ENCODE results near the gene KLHL26. TPM values are rescaled to one million over a fixed set of nuclear protein-coding genes. Genes with fewer than 3 reads are reported as not detected.

The KLHL26 gene
- total and polyA plus RNA-seq, 2 of the 13 experiments (the other 11 are each of a cell fraction or from before 2014, with no cell fraction given): 1.5 to 1.7 TPM

- TF ChIP-seq ZNF572 (CRISPR knock-in tag; IDR thresholded peaks at IDR 0.05): 0 out of 2 replicates have a peak, but pooled peaks have one; percentile 23
- no peak for TF ChIP-seq ZNF136 (CRISPR knock-in tag; IDR thresholded peaks at IDR 0.05; ENCODE audit: low read depth)
- no peak for TF ChIP-seq ZNF17 (CRISPR knock-in tag; IDR thresholded peaks at IDR 0.05)
- no peak for TF ChIP-seq MED1 (CRISPR knock-in tag; IDR thresholded peaks at IDR 0.05)
- TF ChIP-seq SCMH1 (CRISPR knock-in tag; IDR thresholded peaks at IDR 0.05; ENCODE audit: borderline replicate concordance): no peak
- no peak for TF ChIP-seq ZNF547 (CRISPR knock-in tag; IDR thresholded peaks at IDR 0.05)
- TF ChIP-seq ZNF841 (CRISPR knock-in tag; IDR thresholded peaks at IDR 0.05; ENCODE audit: borderline replicate concordance): no peak
- no peak for TF ChIP-seq CHCHD3 (CRISPR knock-in tag; IDR thresholded peaks at IDR 0.05)
- no peak for TF ChIP-seq NCOA5 (CRISPR knock-in tag; IDR thresholded peaks at IDR 0.05)
- TF ChIP-seq SRF (IDR thresholded peaks at IDR 0.05; ENCODE audit: low read depth, low read length): no peak
- no peak for TF ChIP-seq TRIM22 (IDR thresholded peaks at IDR 0.05)
- TF ChIP-seq THAP9 (CRISPR knock-in tag; IDR thresholded peaks at IDR 0.05; ENCODE audit: borderline replicate concordance): no peak
- TF ChIP-seq SP1 (IDR thresholded peaks at IDR 0.05): no peak
- peak; percentile 5; the same call in 1 of the 2 replicates for TF ChIP-seq SP1 (CRISPR knock-in tag; IDR thresholded peaks at IDR 0.05)
- no peak for TF ChIP-seq ATF1 (CRISPR knock-in tag; IDR thresholded peaks at IDR 0.05)
- TF ChIP-seq NFIC (IDR thresholded peaks at IDR 0.05; ENCODE audit: low read length): no peak
- TF ChIP-seq, protein P1, sequence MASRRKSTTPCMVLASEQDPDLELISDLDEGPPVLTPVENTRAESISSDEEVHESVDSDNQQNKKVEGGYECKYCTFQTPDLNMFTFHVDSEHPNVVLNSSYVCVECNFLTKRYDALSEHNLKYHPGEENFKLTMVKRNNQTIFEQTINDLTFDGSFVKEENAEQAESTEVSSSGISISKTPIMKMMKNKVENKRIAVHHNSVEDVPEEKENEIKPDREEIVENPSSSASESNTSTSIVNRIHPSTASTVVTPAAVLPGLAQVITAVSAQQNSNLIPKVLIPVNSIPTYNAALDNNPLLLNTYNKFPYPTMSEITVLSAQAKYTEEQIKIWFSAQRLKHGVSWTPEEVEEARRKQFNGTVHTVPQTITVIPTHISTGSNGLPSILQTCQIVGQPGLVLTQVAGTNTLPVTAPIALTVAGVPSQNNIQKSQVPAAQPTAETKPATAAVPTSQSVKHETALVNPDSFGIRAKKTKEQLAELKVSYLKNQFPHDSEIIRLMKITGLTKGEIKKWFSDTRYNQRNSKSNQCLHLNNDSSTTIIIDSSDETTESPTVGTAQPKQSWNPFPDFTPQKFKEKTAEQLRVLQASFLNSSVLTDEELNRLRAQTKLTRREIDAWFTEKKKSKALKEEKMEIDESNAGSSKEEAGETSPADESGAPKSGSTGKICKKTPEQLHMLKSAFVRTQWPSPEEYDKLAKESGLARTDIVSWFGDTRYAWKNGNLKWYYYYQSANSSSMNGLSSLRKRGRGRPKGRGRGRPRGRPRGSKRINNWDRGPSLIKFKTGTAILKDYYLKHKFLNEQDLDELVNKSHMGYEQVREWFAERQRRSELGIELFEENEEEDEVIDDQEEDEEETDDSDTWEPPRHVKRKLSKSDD (CRISPR knock-in tag; IDR thresholded peaks at IDR 0.05; ENCODE audit: low read depth): no peak
- no peak for TF ChIP-seq ZFP37 (CRISPR knock-in tag; IDR thresholded peaks at IDR 0.05; ENCODE audit: borderline replicate concordance)
- no peak for TF ChIP-seq ZNF782 (CRISPR knock-in tag; IDR thresholded peaks at IDR 0.05; ENCODE audit: borderline replicate concordance)
- no peak for TF ChIP-seq ZNF788 (CRISPR knock-in tag; IDR thresholded peaks at IDR 0.05; ENCODE audit: borderline replicate concordance)
These were observed at the start of gene KLHL26 (continued) for GRCh38 chr19:18636969-18637629.
